Cardiac muscle cell (in vitro differentiated cells and primary cell): ENCODE results near the gene APCDD1L. TPM values are rescaled to one million over a fixed set of nuclear protein-coding genes. Genes with fewer than 3 reads are reported as not detected.
"Not testable (repeated sequence)": the region's sequence is repeated elsewhere in the genome, so short reads cannot be mapped to it uniquely, and the experiment has no call there.

Experiments used
- DNase-seq, 2 donors: peaks; one replicate each; pipeline versions ENCODE4 v3.0.0 to v3.0.0-alpha.2; 2010 to 2017; ENCODE audit warnings: low read depth in 1 of 2, low spot score in 1 of 2
- H3K27ac ChIP-seq: fragments of 200-600 bp; sonication (generic); 2 replicates; pipeline ENCODE4 v1.5.1; 2016
- H3K27me3 ChIP-seq: fragments of 200-600 bp; sonication (generic); 2 replicates; pipeline ENCODE4 v1.6.0; 2016; ENCODE audit warnings: control low read depth
- H3K36me3 ChIP-seq: fragments of 200-600 bp; sonication (generic); 2 replicates; pipeline ENCODE4 v1.5.1; 2016; ENCODE audit warnings: control low read depth
- H3K4me1 ChIP-seq: fragments of 200-600 bp; sonication (generic); 2 replicates; pipeline ENCODE4 v1.8.1; 2017; ENCODE audit warnings: low read depth, mild to moderate bottlenecking, mixed run types
- H3K4me3 ChIP-seq: fragments of 200-600 bp; sonication (generic); 2 replicates; pipeline ENCODE4 v1.5.1; 2016; ENCODE audit warnings: mild to moderate bottlenecking
- H3K9me3 ChIP-seq: fragments of 200-600 bp; sonication (generic); 2 replicates; pipeline ENCODE4 v1.5.1; 2017; ENCODE audit warnings: low read depth, mild to moderate bottlenecking, control low read depth
- CTCF ChIP-seq: IDR thresholded peaks from 2 replicates; pipeline ENCODE4 v1.5.1; 2012; ENCODE audit warnings: low read depth, mild to moderate bottlenecking, low read length
- polyA plus RNA-seq: library from polyadenylated mRNA; unstranded; fragments of >200 nt; fragmentation: Nextera tagmentation; extraction: Ambion mirVana; gene quantifications from 2 replicates; pipeline ENCODE4 v1.2.1, GENCODE V29; 2016
- total RNA-seq: library from RNA; depleted of rRNA; stranded (reverse); fragments of >200 nt; gene quantifications from 2 replicates; pipeline ENCODE4 v1.2.3, GENCODE V29; 2016

Gene APCDD1L
- total and polyA plus RNA-seq, 2 experiments from 2014 or later: 0.21 to 1.1 TPM

DNA sequence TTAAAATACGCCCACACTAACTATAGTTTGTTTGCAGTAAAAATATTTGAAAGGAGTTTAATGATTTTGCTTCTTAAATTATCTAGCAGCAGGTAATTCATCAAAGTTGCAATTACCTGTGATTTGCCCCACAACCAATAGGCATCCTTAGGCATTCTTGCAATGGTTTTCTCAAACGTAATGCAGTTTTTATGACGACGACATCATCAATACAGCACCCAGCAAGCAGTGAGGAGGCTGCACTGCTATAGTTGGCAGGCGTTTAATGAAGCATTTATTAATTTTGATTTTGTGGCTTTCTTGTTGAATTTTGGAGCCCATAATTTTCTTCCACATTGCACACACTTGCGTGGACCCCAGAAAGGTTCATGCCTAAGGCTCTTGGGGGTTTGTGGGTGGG is 28.1 kb upstream of the APCDD1L start:
- no peak overlapping the region for H3K27ac ChIP-seq
- peaks cover 8% of the 10 kb centered on the region for H3K4me1 ChIP-seq
- DNase-seq: no peak

GRCh38 chr20:58542411-58543095 is 27.4 kb upstream of the APCDD1L start:
- no peaks in the 10 kb centered on the region for H3K36me3 ChIP-seq
- H3K4me3 ChIP-seq: no peak overlapping the region
- H3K27ac ChIP-seq: no peak overlapping the region
- no peaks in the 10 kb centered on the region for H3K27me3 ChIP-seq
- no peak for TF ChIP-seq CTCF
- DNase-seq: no peak
- peaks cover 8% of the 10 kb centered on the region for H3K4me1 ChIP-seq
- no peaks in the 10 kb centered on the region for H3K9me3 ChIP-seq

More for the DNA sequence above, 28.1 kb upstream of the APCDD1L start:
- TF ChIP-seq CTCF: no peak
- H3K27me3 ChIP-seq: no peaks in the 10 kb centered on the region
- no peaks in the 10 kb centered on the region for H3K36me3 ChIP-seq
- no peak overlapping the region for H3K4me3 ChIP-seq
- no peaks in the 10 kb centered on the region for H3K9me3 ChIP-seq

DNA sequence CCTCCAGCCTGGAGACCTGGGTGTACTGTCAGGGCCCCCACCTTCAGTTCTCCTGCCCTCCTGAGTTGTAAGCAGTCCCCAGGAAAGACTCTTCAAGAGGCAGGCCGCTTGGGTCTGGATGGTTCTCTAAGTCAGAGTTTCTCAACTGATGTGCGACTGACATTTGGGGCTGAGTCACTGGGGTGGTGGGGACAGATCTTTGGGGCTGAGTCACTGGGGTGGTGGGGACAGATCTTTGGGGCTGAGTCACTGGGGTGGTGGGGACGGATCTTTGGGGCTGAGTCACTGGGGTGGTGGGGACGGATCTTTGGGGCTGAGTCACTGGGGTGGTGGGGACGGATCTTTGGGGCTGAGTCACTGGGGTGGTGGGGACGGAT is 26.8 kb upstream of the APCDD1L start:
- H3K4me1 ChIP-seq, H3K36me3 ChIP-seq, H3K9me3 ChIP-seq, DNase-seq, H3K27me3 ChIP-seq, H3K4me3 ChIP-seq, H3K27ac ChIP-seq: not testable (repeated sequence)

- Histone ChIP-seq H3K9me3 (no peaks in the 10 kb centered on the region), H3K27ac (no peak overlapping the region), H3K4me1 (no peaks in the 10 kb centered on the region), H3K36me3 (no peaks in the 10 kb centered on the region), H3K27me3 (no peaks in the 10 kb centered on the region), H3K4me3 (no peak overlapping the region)
- no peak for DNase-seq
- no peak for TF ChIP-seq CTCF
Observed at GRCh38 chr20:58538752-58539151, 23.6 kb upstream of the APCDD1L start.

GRCh38 chr20:58537831-58538230 is 22.6 kb upstream of the APCDD1L start:
- TF ChIP-seq CTCF: no peak
- Histone ChIP-seq H3K4me3 (no peak overlapping the region), H3K27ac (no peak overlapping the region), H3K27me3 (no peaks in the 10 kb centered on the region), H3K4me1 (no peaks in the 10 kb centered on the region), H3K36me3 (no peaks in the 10 kb centered on the region), H3K9me3 (no peaks in the 10 kb centered on the region)
- no peak for DNase-seq

- H3K4me3 ChIP-seq: no peak overlapping the region
- no peak overlapping the region for H3K27ac ChIP-seq
- TF ChIP-seq CTCF: no peak
- no peaks in the 10 kb centered on the region for H3K27me3 ChIP-seq
- no peak for DNase-seq
- no peaks in the 10 kb centered on the region for H3K4me1 ChIP-seq
- no peaks in the 10 kb centered on the region for H3K9me3 ChIP-seq
- no peaks in the 10 kb centered on the region for H3K36me3 ChIP-seq
Observed at GRCh38 chr20:58536289-58536688, 21.1 kb upstream of the APCDD1L start.
